GM12891 (cell line): Measurements from ENCODE around the gene CYP27A1.

Experiments
- DNase-seq: peaks from one replicate; pipeline ENCODE4 v3.0.0; 2011; ENCODE audit warnings: low spot score; ENCODE audit not compliant: insufficient read length
- FAIRE-seq: peaks from 2 replicates; lab custom pipeline; 2011; peaks lifted over from hg19 to GRCh38; lab: Jason Lieb, UNC
- PAX5 ChIP-seq: IDR thresholded peaks from 2 replicates; pipeline ENCODE4 v1.6.1; 2011; ENCODE audit warnings: low read length, moderate library complexity, mild to moderate bottlenecking; ENCODE audit not compliant: insufficient read depth, severe bottlenecking
- POLR2A ChIP-seq: IDR thresholded peaks from 2 replicates; pipeline ENCODE4 v1.6.1; 2011; ENCODE audit warnings: low read depth, low read length, control low read depth
- POLR2AphosphoS5 ChIP-seq: IDR thresholded peaks from 2 replicates; pipeline ENCODE4 v1.6.1; 2011; ENCODE audit warnings: low read depth, low read length, control low read depth
- POU2F2 ChIP-seq: IDR thresholded peaks from 2 replicates; pipeline ENCODE4 v1.6.1; 2011; ENCODE audit warnings: low read depth, mild to moderate bottlenecking, control low read depth, low read length, moderate library complexity
- SPI1 ChIP-seq: IDR thresholded peaks from 2 replicates; pipeline ENCODE4 v1.6.1; 2011; ENCODE audit warnings: low read depth, low read length, control low read depth
- TAF1 ChIP-seq: IDR thresholded peaks from 2 replicates; pipeline ENCODE4 v1.6.1; 2011; ENCODE audit warnings: low read depth, low read length, control low read depth

The CYP27A1 gene

DNA sequence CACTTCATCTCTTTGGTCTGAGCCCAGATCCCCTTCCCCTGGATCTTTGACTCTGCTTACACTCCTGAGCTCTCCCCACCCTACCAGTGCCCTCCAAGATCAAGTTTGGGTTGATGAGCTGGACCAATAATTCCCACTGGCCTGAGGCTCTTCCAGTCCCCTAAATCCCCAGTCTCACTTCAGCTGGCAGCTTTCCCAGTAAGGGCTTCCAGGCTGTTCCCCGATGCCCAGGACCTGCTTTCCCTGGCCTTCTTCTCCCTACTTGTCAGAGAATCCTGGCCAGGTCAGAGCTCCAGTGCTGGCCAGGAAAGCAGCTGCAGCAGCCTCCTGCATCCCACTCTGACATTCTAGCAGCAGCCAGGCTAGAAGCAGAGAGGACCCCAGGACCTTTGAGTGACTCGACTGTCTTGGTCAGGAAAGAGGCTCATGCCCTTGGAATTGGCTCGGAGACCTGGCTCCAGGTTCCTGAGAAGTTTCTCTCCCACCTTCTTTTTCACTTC lies 81.1 kb downstream of the CYP27A1 start:
- no peak for FAIRE-seq
- no peak for DNase-seq
- TF ChIP-seq TAF1 (no peak), POLR2A (no peak), POU2F2 (no peak), PAX5 (no peak), SPI1 (no peak), POLR2AphosphoS5 (no peak)
